ENCODE measurements around the gene TBC1D7.
A peak's percentile ranks its signal among the peaks of the same experiment; 100 is the strongest.
"Not testable (repeated sequence)": the region's sequence is repeated elsewhere in the genome, so short reads cannot be mapped to it uniquely, and the experiment has no call there.

TBC1D7 gene

GRCh38 chr6:13355999-13356785 is 27.9 kb upstream of the TBC1D7 start:
- no peak for DNase-seq

- no peak for DNase-seq
Measured at GRCh38 chr6:13355043-13355945, 27.0 kb upstream of the TBC1D7 start.

DNA sequence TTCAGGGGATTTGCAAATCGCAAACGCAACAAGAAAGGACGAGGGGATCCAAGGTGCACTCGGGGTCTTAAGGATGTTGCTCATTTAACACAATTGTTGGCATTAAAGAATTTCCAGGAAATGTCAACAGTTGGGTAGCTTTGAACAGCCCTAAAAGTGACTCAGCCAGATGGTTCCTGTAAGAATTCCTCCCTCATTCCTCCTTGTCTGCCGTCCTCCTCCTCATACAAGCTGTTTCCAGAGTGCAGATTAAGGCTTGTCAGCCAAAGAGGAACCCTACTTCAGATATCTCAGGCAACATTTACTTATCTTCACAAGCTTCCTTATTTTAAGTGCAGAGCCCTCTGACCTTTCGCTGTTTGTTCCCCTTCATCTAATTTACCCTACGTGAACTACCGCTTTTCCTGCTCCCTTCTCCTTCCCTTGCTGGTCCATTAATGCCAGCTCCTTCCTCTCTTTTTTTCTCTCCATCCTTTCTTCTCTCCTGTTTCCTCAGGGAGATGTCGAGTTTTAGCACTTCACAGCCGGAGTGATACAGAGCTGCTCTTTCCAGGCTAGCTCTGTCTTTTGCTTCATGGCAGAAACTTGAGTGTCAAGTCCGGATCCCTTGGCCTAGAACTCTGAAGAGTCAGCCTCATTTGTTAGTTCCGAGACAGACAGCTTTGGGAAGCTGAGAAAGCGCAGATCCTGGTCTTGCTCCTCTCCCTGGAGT is 26.1 kb upstream of the TBC1D7 start:
- DNase-seq = no peak

GRCh38 chr6:13352165-13352564 is 23.8 kb upstream of the TBC1D7 start:
- DNase-seq = no peak

DNA sequence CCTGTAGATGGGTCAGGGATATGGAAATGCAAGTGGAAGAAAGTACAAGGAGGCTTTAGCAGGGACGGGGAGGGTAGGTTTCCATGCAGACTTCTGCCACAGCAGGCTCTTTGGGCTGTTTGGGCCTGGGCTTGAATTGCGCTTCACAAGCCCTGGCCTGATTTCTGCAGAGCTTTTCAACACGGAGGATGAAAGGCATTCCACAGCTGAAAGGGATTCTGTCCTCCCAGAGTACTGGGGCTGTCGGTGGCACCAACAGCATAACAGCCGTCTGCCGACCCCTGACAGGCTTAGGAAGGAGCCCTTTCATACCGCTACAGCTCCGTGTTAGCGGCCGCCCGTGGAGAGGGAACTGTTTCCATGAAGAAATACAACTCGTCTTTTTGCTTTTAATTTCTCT is 22.9 kb upstream of the TBC1D7 start:
- DNase-seq = no peak

DNA sequence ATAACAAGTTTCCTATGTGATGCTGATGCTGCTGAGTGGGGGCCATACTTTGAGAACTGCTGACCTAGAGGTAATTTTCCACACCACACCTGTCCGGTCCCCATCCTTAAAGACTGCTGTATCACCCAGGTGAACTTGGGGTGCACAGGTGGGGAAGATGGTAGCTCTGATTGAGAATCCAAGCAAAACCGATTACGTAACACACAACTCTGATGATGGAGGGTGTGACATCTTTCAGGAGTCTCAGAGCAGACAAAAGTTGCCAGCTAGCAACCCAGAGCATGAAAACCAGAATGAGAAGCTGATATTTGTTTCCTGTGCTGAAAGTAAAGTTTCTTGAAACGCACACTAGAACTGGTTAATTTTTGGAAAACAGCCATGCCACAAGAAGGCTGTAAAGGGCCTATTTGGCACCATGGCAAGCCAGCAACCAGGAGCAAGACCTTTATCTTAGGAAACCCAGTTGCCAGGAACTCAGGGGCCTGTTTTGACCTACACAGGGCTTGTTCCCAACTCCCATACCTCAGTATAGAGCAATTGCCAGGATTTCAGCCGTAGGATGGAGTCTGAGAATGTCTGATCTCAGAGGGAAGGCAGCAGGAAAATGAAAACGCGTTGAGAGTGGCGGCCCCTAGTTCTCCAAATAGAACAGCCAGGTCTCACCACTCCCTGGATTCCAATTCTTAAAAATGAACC is 21.6 kb upstream of the TBC1D7 start:
- DNase-seq = no peak

DNA sequence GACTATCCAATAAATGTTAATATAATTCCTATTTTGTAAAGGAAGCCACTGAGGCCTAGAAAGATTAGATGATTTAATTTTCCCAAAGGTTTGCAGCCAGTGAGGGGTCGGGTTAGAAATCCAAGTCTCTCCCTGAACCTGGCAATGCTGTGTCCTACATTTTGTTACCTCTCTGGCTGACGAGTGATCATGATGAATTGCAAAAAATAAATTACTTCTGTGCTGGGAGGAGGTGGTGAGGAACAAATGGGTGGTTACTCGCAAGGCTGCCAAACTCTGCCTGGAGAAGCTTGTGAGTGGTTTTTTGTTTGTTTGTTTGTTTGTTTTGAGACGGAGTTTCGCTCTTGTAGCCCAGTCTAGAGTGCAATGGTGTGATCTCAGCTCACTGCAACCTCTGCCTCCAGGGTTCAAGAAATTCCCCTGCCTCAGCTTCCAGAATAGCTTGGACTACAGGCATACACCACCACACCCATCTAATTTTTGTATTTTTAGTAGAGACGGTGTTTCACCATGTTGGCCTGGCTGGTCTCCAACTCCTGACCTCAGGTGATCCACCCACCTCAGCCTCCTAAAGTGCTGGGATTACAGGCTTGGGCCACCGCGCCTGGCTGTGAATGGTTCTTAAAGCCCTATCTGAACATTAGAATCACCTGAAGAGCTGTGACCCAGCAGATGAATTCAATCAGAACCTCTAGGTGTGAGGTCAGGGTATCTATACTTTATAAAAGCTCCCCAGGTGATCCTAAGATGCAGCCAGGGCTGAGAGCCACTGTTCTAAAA is 20.2 kb upstream of the TBC1D7 start:
- no peak for DNase-seq

GRCh38 chr6:13346245-13346644 is 17.9 kb upstream of the TBC1D7 start:
- no peak for DNase-seq

GRCh38 chr6:13342414-13343019 is 14.2 kb upstream of the TBC1D7 start:
- DNase-seq = no peak

DNA sequence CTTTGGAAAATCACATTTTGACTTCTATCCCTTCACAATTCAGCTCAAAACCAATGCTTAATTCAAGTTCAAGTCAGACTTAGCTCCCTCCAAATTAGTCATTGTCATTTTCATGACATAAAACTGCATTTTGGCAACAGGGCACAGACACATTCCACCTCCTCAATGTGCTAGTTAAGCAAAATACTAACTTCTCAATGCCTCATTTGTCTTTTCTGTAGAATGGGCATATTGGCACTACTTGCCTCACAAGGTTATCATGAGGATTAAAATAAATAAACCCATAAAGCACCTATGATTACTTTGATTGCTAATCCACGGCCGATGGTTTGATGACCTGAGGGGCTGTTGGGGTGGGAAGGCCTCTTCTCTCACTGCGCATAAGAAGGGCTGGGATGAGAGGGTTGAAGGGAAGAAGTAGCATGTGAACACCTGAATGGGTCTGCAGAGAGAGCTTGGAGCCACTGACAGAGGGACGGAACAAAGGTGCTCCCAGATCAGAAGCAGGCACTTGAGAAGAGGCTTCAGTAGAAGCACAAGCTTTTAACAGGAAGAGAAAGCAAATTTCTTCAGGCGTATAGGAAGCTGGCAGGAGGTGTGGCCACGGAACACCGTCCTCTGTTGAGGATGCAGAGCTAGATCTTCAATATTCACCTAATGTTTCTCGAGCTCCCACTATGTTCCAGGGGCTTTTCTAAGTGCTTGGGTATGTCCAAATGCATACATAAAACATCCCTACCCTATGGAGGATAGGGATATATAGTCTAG is 11.7 kb upstream of the TBC1D7 start:
- no peak for DNase-seq

GRCh38 chr6:13338038-13338437 is 9.7 kb upstream of the TBC1D7 start:
- no peak for DNase-seq

GRCh38 chr6:13336553-13336952 is 8.2 kb upstream of the TBC1D7 start:
- DNase-seq = peak; percentile 18

DNA sequence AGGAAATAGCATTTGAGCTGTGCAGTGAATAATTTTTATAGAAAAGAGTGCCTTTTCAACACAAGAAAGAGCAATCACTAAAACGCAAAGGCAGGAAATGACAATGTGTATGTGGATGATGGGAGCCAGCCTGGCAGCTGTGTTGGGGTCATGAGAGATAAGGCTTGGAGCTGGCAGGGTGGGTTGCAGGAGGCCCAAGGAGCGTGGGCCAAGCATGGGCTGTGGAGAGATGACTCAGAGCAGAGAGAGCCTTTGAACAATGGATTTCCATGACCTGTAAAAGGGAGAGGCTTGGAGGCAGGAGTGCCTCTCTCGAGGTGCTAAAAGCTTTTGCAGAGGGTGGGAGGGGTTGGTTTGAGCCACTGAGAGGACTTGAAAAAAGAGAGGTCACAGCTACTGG is 6.6 kb upstream of the TBC1D7 start:
- DNase-seq = no peak

- no peak for DNase-seq
Measured at GRCh38 chr6:13332349-13332706, 4.0 kb upstream of the TBC1D7 start.

- no peak for DNase-seq
Measured at GRCh38 chr6:13331516-13332348, 3.4 kb upstream of the TBC1D7 start.

GRCh38 chr6:13328875-13329183 is 492 bp upstream of the TBC1D7 start:
- no peak for DNase-seq

DNA sequence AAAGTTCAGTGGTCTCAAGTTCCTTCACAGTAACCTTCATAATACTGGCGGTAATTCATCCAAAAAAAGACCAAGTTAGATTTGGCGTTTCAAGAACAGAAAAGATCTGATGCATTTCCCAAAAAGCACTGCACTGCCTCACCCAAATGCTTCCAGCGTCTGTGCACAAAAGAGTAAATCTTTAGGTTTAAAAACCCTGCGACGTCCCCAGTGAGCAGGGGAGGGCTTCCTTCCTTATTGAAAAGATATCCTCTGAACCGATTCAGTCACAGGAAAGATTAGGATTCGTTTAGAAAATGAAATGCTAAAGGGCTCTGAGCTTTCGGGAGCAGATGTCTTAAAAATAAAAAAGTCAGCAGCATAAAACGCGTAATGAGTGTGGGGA is 654 bp downstream of the TBC1D7 start:
- no peak for DNase-seq

DNA sequence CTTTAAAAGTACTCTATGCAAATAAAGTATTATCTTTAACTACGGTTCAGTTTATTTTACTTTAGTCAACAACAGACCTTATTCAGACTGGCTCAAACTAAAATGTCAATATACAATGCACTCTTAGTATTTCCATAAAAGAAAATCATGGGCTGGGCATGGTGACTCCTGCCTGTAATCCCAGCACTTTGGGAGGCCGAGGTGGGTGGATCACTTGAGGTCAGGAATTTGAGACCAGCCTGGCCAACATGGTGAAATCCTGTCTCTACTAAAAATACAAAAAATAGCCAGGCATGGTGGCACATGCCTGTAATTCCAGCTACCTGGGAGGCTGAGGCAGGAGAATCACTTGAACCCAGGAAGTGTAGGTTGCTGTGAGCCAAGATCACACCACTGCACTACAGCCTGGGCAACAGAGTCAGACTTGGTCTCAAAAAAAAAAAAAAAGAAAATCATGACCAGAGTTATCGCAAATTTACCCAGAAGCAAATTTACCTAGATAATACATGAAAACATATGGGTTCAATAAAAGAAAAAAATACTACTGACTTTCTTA is 2.2 kb downstream of the TBC1D7 start:
- DNase-seq = not testable (repeated sequence)

DNA sequence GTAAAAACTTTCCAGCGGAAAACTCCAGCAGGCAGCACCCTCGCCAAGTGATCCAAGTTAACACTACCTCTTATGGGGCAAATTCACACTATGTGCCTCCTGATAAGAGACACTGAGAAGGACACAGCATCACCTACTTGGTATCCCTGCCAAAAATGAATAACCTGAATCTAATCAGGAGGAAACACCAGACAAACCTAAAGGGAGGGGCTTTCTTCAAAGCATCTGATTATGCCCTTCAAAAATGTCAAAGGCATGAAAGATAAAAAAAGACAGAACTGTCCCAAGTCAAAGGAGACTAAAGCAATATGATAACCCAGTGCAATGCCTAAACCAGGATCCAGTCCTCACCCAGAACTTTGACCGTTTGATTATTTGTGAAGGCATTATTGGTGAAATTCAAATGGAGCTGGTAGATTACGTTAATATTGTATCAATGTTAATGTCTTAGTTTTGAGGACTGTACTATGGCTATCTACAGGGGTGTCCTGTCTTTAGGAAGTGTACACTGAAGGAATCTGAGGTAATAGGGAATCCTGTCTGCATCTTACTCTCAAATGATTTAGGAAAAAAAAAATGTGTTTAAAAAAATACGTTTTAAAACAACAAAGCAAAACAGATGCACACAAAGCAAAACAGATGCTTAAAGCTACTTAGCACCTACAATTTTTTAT is 8.3 kb downstream of the TBC1D7 start:
- DNase-seq = no peak
